WERI-Rb-1 (cell line): ENCODE results near the gene OR52N5.

Experiments
- DNase-seq: peaks from one replicate; pipeline ENCODE4 v3.0.0-alpha.2; 2020
- H3K27ac ChIP-seq: fragments of 250-450 bp; sonication (Bioruptor Pico); 2 replicates; pipeline ENCODE4 v1.5.1; 2020; ENCODE audit warnings: mild to moderate bottlenecking, moderate library complexity
- H3K27me3 ChIP-seq: fragments of 250-450 bp; sonication (Bioruptor Pico); 2 replicates; pipeline ENCODE4 v1.5.1; 2021; ENCODE audit warnings: mild to moderate bottlenecking, low read depth, moderate library complexity; ENCODE audit not compliant: insufficient read depth, severe bottlenecking
- H3K36me3 ChIP-seq: fragments of 250-450 bp; sonication (Bioruptor Pico); 2 replicates; pipeline ENCODE4 v1.5.1; 2020; ENCODE audit warnings: mild to moderate bottlenecking, moderate library complexity
- H3K4me3 ChIP-seq: 2 replicates; pipeline ENCODE4 v1.5.1; 2011; ENCODE audit warnings: low read depth, mild to moderate bottlenecking, control low read depth, low read length
- H3K9me3 ChIP-seq: fragments of 250-450 bp; sonication (Bioruptor Pico); 2 replicates; pipeline ENCODE4 v1.5.1; 2021; ENCODE audit warnings: mild to moderate bottlenecking, moderate library complexity; ENCODE audit not compliant: severe bottlenecking
- TF ChIP-seq, protein P1 (sequence below): IDR thresholded peaks from 2 replicates; pipeline ENCODE4 v1.5.1; 2011; ENCODE audit warnings: low read depth, mild to moderate bottlenecking, control low read depth, inconsistent platforms, low read length

OR52N5 gene

DNA sequence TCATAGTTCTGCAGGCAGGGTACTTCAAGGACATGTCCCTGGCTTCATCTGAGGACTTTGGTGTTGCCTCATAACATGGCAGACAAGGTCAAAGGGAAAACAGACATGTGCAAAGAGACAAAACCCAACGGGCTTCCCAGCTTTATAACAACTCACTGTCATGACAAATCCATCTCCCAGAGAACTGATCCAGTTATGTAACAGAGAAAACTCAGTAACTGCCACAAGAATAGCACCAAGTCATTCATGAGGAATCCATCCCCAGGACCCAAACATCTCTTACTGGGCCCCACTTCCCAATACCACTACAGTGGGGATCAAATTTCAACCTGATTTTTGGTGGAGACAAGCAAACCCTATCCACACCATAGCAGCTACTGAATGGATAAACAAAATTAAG, 16.1 kb downstream of the OR52N5 start:
- no peak for DNase-seq
- Histone ChIP-seq H3K27ac (no peak overlapping the region), H3K27me3 (peaks cover 40% of the 10 kb centered on the region), H3K4me3 (no peak overlapping the region), H3K36me3 (no peaks in the 10 kb centered on the region), H3K9me3 (no peaks in the 10 kb centered on the region)
- TF ChIP-seq, protein P1, sequence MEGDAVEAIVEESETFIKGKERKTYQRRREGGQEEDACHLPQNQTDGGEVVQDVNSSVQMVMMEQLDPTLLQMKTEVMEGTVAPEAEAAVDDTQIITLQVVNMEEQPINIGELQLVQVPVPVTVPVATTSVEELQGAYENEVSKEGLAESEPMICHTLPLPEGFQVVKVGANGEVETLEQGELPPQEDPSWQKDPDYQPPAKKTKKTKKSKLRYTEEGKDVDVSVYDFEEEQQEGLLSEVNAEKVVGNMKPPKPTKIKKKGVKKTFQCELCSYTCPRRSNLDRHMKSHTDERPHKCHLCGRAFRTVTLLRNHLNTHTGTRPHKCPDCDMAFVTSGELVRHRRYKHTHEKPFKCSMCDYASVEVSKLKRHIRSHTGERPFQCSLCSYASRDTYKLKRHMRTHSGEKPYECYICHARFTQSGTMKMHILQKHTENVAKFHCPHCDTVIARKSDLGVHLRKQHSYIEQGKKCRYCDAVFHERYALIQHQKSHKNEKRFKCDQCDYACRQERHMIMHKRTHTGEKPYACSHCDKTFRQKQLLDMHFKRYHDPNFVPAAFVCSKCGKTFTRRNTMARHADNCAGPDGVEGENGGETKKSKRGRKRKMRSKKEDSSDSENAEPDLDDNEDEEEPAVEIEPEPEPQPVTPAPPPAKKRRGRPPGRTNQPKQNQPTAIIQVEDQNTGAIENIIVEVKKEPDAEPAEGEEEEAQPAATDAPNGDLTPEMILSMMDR: no peak

DNA sequence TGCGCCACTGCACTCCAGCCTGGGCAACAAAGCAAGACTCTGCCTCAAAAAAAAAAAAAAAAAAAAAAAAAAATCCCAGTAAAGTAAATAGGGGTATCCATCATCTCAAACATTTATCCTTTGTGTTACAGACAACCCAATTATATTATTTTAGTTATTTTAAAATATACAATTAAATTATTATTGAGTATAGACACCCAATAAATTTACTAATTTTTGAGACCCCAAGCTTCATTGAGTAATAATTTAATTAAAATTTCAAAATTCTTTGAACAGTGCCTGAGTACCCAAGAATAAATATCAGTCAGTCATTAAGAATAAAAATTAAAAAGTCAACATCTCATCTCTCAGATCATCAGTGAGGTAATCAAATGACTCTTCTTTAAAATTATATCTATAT, 29.2 kb downstream of the OR52N5 start, which contains the start of gene OR52N4:
Gene OR52N4 (plus strand): TSS at position 301 of the 400 bp plus-strand sequence. CDS start 498 bp downstream, outside the sequence.
- H3K27me3 ChIP-seq: peaks cover 55% of the 10 kb centered on the region
- H3K27ac ChIP-seq: no peak within 1 kb of the TSS
- no peak within 1 kb of the TSS for H3K4me3 ChIP-seq
- no peaks in the 10 kb centered on the region for H3K36me3 ChIP-seq
- H3K9me3 ChIP-seq: no peaks in the 10 kb centered on the region
- no peak for DNase-seq
- TF ChIP-seq, protein P1: no peak

DNA sequence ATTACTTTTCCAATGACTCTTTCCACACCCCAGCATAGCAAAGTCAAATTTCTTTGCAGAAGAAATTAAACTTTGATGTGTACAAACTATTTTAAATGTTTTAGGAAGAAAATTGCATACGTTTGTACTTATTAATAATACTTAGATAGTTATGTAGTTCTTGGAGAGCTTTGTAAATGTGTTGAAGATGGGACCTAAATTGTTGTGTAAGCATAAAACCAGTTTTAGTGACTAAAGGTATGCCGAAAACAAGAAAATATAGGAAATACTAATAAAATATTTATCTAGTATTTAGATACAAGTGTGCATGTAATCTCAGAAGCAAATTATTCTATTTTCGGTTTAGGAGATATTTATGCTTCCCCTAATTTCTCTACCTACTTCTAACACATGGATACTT, 33.3 kb downstream of the OR52N5 start:
- Histone ChIP-seq H3K27ac (no peak overlapping the region), H3K36me3 (no peaks in the 10 kb centered on the region), H3K4me3 (no peak overlapping the region), H3K27me3 (peaks cover 47% of the 10 kb centered on the region), H3K9me3 (no peaks in the 10 kb centered on the region)
- no peak for DNase-seq
- TF ChIP-seq, protein P1: no peak

DNA sequence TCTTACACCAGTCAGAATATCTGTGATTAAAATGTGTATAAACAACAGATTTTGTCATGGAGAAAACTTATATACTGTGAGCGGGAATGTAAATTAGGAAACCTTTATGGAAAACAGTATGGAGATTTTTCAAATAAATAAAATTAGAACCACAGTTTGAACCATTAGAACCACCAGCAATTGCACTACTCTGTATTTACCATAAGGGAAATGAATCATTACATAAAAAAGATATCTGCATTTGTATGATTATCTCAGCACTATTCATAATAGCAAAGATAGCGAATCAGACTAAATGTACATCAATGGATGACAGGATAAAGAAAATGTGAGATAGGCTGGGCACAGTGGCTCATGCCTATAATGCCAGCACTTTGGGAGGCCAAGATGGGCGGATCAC, 36.5 kb downstream of the OR52N5 start:
- no peak overlapping the region for H3K27ac ChIP-seq
- no peak for DNase-seq
- H3K9me3 ChIP-seq: no peaks in the 10 kb centered on the region
- H3K4me3 ChIP-seq: no peak overlapping the region
- H3K27me3 ChIP-seq: peaks cover 66% of the 10 kb centered on the region
- no peaks in the 10 kb centered on the region for H3K36me3 ChIP-seq
- TF ChIP-seq, protein P1: no peak

DNA sequence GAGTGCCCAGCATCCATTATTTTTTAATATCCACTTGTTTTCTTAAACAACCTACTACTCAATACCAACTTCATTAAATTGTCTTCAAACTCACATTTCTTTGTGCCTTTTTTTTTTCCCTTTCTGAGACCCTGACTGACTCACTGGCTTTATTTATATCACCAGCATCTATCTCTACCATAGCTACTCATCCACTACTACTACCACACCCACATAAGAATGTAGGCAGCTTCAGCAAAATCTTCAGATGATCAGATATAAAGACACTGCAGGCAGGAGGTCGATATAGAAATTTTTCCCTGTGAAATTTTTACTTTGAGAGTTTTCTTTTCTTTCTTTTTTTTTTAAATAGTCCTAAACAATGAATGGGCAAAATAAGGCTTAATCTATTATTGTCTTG, 44.7 kb downstream of the OR52N5 start:
- Histone ChIP-seq H3K9me3 (no peaks in the 10 kb centered on the region), H3K27me3 (peaks cover 35% of the 10 kb centered on the region), H3K27ac (no peak overlapping the region), H3K4me3 (no peak overlapping the region), H3K36me3 (no peaks in the 10 kb centered on the region)
- TF ChIP-seq, protein P1: no peak
- no peak for DNase-seq

DNA sequence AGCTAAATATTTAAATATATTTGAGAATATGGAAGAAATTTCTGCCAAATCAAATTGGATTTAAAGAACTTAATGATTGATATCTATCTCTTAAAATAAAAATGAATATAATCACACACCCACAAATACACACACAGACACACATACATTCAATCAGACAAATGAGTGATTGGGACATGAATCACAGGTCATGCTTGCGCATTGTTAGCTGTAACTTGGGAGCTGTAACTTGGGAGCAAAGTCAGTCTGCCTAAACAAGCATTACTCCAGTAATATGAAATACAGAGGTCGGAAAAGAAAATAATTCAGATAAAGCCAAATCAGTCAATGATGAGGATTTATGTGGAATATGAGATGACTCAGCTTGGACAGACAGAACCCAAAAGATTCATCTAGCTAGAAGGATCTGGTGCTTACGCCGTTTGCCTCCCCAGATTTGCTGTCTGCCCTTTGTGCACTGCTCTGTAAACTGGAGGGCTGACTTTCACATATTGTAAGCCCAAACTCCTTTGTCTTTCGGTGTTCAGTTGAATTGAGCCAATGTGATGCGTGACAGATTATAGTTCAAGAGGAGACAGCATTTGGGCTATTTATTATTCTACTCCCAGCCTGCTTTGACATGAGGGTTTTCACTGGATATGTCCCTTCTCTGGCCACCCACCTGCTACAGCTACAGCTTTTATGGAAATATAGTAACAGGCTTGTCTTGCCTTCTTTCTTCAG, 45.3 kb downstream of the OR52N5 start:
- Histone ChIP-seq H3K4me3 (no peak overlapping the region), H3K27me3 (peaks cover 29% of the 10 kb centered on the region), H3K27ac (no peak overlapping the region), H3K9me3 (no peaks in the 10 kb centered on the region), H3K36me3 (no peaks in the 10 kb centered on the region)
- no peak for DNase-seq
- TF ChIP-seq, protein P1: no peak
